SU-DHL-6 (cell line): ENCODE measurements around the gene DNAJC13.

ENCODE experiments used
- H2AFZ ChIP-seq: fragments of 200-600 bp; sonication (generic); 2 replicates; pipeline ENCODE4 v1.6.1; 2014; ENCODE audit warnings: low read depth, mild to moderate bottlenecking, moderate library complexity, mixed read lengths, antibody characterized with exemption, low read length; ENCODE audit not compliant: severe bottlenecking
- H3F3A ChIP-seq: fragments of 200-600 bp; shearing (Covaris generic); 2 replicates; pipeline ENCODE4 v1.6.0; 2016; ENCODE audit warnings: antibody characterized with exemption, mild to moderate bottlenecking; ENCODE audit not compliant: insufficient read depth
- H3K27ac ChIP-seq: fragments of 200-600 bp; sonication (generic); 2 replicates; pipeline ENCODE4 v1.5.1; 2016; ENCODE audit warnings: low read depth, mild to moderate bottlenecking, low read length, moderate library complexity, mixed read lengths
- H3K27me3 ChIP-seq: fragments of 200-600 bp; sonication (generic), shearing (Covaris generic); 2 replicates; pipeline ENCODE4 v1.6.0; 2014; ENCODE audit warnings: mild to moderate bottlenecking, low read length
- H3K36me3 ChIP-seq: fragments of 200-600 bp; sonication (generic); 2 replicates; pipeline ENCODE4 v1.6.1; 2014; ENCODE audit warnings: mild to moderate bottlenecking, low read length, mixed read lengths
- H3K4me2 ChIP-seq: fragments of 300-600, 200-600 bp; shearing (Covaris generic), sonication (generic); 2 replicates; pipeline ENCODE4 v1.6.0; 2014; ENCODE audit warnings: low read length, low read depth, mild to moderate bottlenecking; ENCODE audit not compliant: poor library complexity, severe bottlenecking
- H3K4me3 ChIP-seq: fragments of 200-600 bp; sonication (generic); 2 replicates; pipeline ENCODE4 v1.5.1; 2014; ENCODE audit warnings: antibody characterized with exemption, low read length, mild to moderate bottlenecking, mixed read lengths; ENCODE audit not compliant: insufficient read depth, poor library complexity, severe bottlenecking
- H3K79me2 ChIP-seq: fragments of 200-600 bp; sonication (generic); 2 replicates; pipeline ENCODE4 v1.6.1; 2014; ENCODE audit warnings: mild to moderate bottlenecking, low read length, moderate library complexity; ENCODE audit not compliant: insufficient read depth
- H3K9ac ChIP-seq: fragments of 200-600 bp; sonication (generic); 2 replicates; pipeline ENCODE4 v1.7.0; 2014; ENCODE audit warnings: mild to moderate bottlenecking, low read length
- H3K9me2 ChIP-seq: fragments of 200-600 bp; sonication (generic); replicated peaks from 2 replicates; pipeline ENCODE4 v1.6.1; 2014; ENCODE audit warnings: low read length; ENCODE audit not compliant: insufficient read depth
- H3K9me3 ChIP-seq: fragments of 200-600 bp; sonication (generic); 2 replicates; pipeline ENCODE4 v1.6.1; 2014; ENCODE audit warnings: low read length, mixed read lengths; ENCODE audit not compliant: insufficient read depth
- H4K20me1 ChIP-seq: fragments of 200-600 bp; sonication (generic); 2 replicates; pipeline ENCODE4 v1.6.1; 2014; ENCODE audit warnings: low read depth, mild to moderate bottlenecking, antibody characterized with exemption, low read length, moderate library complexity, mixed read lengths
- CTCF ChIP-seq: fragments of 200-600 bp; sonication (generic); IDR thresholded peaks from one replicate; pipeline ENCODE4 v1.5.1; 2017; ENCODE audit warnings: antibody characterized with exemption, mild to moderate bottlenecking, low read length, moderate library complexity; ENCODE audit not compliant: insufficient read depth, poor library complexity, severe bottlenecking
- EZH2phosphoT487 ChIP-seq: fragments of 200-600 bp; sonication (generic), shearing (Covaris generic); conservative IDR thresholded peaks from 2 replicates; pipeline ENCODE4 v1.6.1; 2018; ENCODE audit warnings: mild to moderate bottlenecking, antibody characterized with exemption, low read length, moderate library complexity, mixed read lengths

Gene DNAJC13

GRCh38 chr3:132517311-132517710 lies 100.0 kb downstream of the DNAJC13 start:
- no peak overlapping the region for H3K9ac ChIP-seq
- H3K79me2 ChIP-seq = no peaks in the 10 kb centered on the region
- H2AFZ ChIP-seq = no peak overlapping the region
- H3F3A ChIP-seq = no peaks in the 10 kb centered on the region
- no peaks in the 10 kb centered on the region for H4K20me1 ChIP-seq
- no peaks in the 10 kb centered on the region for H3K27me3 ChIP-seq
- H3K4me2 ChIP-seq = no peak overlapping the region
- H3K9me2 ChIP-seq = no peaks in the 10 kb centered on the region
- TF ChIP-seq CTCF = no peak
- TF ChIP-seq EZH2phosphoT487 = no peak
- H3K27ac ChIP-seq = no peak overlapping the region
- H3K36me3 ChIP-seq = peaks cover 24% of the 10 kb centered on the region; the same call in 1 of the 2 replicates
- no peaks in the 10 kb centered on the region for H3K9me3 ChIP-seq
- no peak overlapping the region for H3K4me3 ChIP-seq

GRCh38 chr3:132519914-132520313 lies 102.6 kb downstream of the DNAJC13 start:
- Histone ChIP-seq H4K20me1 (no peaks in the 10 kb centered on the region), H3K4me2 (no peak overlapping the region), H3K9me3 (no peaks in the 10 kb centered on the region), H3K27me3 (no peaks in the 10 kb centered on the region), H3K36me3 (peaks cover 23% of the 10 kb centered on the region; the same call in 1 of the 2 replicates), H3K9me2 (no peaks in the 10 kb centered on the region), H3K4me3 (no peak overlapping the region), H3F3A (no peaks in the 10 kb centered on the region), H2AFZ (no peak overlapping the region), H3K9ac (no peak overlapping the region), H3K79me2 (no peaks in the 10 kb centered on the region), H3K27ac (no peak overlapping the region)
- TF ChIP-seq CTCF = no peak
- no peak for TF ChIP-seq EZH2phosphoT487

- Histone ChIP-seq H3K79me2 (no peaks in the 10 kb centered on the region), H3K27ac (no peak overlapping the region)
- TF ChIP-seq EZH2phosphoT487 (no peak), CTCF (no peak)
These were observed 104.6 kb downstream of the DNAJC13 start for GRCh38 chr3:132521901-132522300.

GRCh38 chr3:132522353-132522752 lies 105.1 kb downstream of the DNAJC13 start:
- Histone ChIP-seq H2AFZ (no peak overlapping the region), H3K4me3 (no peak overlapping the region), H3K79me2 (no peaks in the 10 kb centered on the region), H3K9me3 (no peaks in the 10 kb centered on the region), H3K27ac (no peak overlapping the region), H3K4me2 (no peak overlapping the region), H3K27me3 (no peaks in the 10 kb centered on the region), H3K36me3 (peaks cover 18% of the 10 kb centered on the region), H3F3A (no peaks in the 10 kb centered on the region), H3K9ac (no peak overlapping the region), H3K9me2 (no peaks in the 10 kb centered on the region), H4K20me1 (no peaks in the 10 kb centered on the region)
- TF ChIP-seq EZH2phosphoT487 = no peak
- no peak for TF ChIP-seq CTCF

More at GRCh38 chr3:132521901-132522300, 104.6 kb downstream of the DNAJC13 start:
- Histone ChIP-seq H3F3A (no peaks in the 10 kb centered on the region), H3K36me3 (peaks cover 21% of the 10 kb centered on the region), H3K27me3 (no peaks in the 10 kb centered on the region), H3K4me3 (no peak overlapping the region), H3K9me2 (no peaks in the 10 kb centered on the region), H2AFZ (no peak overlapping the region), H3K4me2 (no peak overlapping the region), H3K9ac (no peak overlapping the region), H3K9me3 (no peaks in the 10 kb centered on the region), H4K20me1 (no peaks in the 10 kb centered on the region)
